HUDEP-2 (cell line): Measurements from ENCODE around the gene C2orf76.
"Not testable (repeated sequence)": the region's sequence is repeated elsewhere in the genome, so short reads cannot be mapped to it uniquely, and the experiment has no call there.

ENCODE experiments used
- DNase-seq, 76 experiments: peaks; one replicate each; lab custom pipeline; 2025; ENCODE audit not compliant: unreplicated experiment in 76 of 76; lab: John Stamatoyannopoulos, UW

Gene C2orf76

GRCh38 chr2:119377993-119378345, 11.3 kb upstream of the C2orf76 start:
- no peak for DNase-seq

- no peak for DNase-seq
Observed at GRCh38 chr2:119377294-119377992, 10.8 kb upstream of the C2orf76 start.

- no peak for DNase-seq
Observed at GRCh38 chr2:119376810-119377209, 10.2 kb upstream of the C2orf76 start.

GRCh38 chr2:119376406-119376805, 9.8 kb upstream of the C2orf76 start:
- DNase-seq, result not testable (repeated sequence)

GRCh38 chr2:119373907-119374745, 7.5 kb upstream of the C2orf76 start:
- DNase-seq, result peak in 4 of 76 experiments; percentile 13 to 37 (median 28)

GRCh38 chr2:119372778-119373568, 6.3 kb upstream of the C2orf76 start:
- DNase-seq, result no peak

- no peak for DNase-seq
Observed at GRCh38 chr2:119371111-119371510, 4.5 kb upstream of the C2orf76 start.

GRCh38 chr2:119369845-119370244, 3.2 kb upstream of the C2orf76 start:
- no peak for DNase-seq

- DNase-seq, result peak in 8 of 76 experiments; percentile 1 to 28 (median 8)
Observed at GRCh38 chr2:119367472-119368099, 952 bp upstream of the C2orf76 start.

- peak in 3 of 76 experiments; percentile 28 to 65 (median 45) for DNase-seq
Observed at GRCh38 chr2:119366161-119366648, 429 bp downstream of the C2orf76 start.

GRCh38 chr2:119365436-119365835, 1.2 kb downstream of the C2orf76 start:
- DNase-seq, result no peak

- DNase-seq, result no peak
Observed at GRCh38 chr2:119364798-119365197, 1.8 kb downstream of the C2orf76 start.

GRCh38 chr2:119360423-119360966, 6.1 kb downstream of the C2orf76 start:
- DNase-seq, result no peak

GRCh38 chr2:119359774-119360173, 6.9 kb downstream of the C2orf76 start:
- no peak for DNase-seq

GRCh38 chr2:119354860-119355259, 11.8 kb downstream of the C2orf76 start:
- no peak for DNase-seq

- no peak for DNase-seq
Observed at GRCh38 chr2:119352357-119352756, 14.3 kb downstream of the C2orf76 start.

GRCh38 chr2:119350311-119350998, 16.2 kb downstream of the C2orf76 start:
- peak in 1 of 76 experiments; percentile 1 for DNase-seq

- no peak for DNase-seq
Observed at GRCh38 chr2:119349289-119349688, 17.3 kb downstream of the C2orf76 start.

GRCh38 chr2:119341684-119342083, 24.9 kb downstream of the C2orf76 start:
- no peak for DNase-seq

- DNase-seq, result no peak
Observed at GRCh38 chr2:119339562-119339923, 27.1 kb downstream of the C2orf76 start.
